Thoracic aorta (tissue), 2 donors: Measurements from ENCODE around the gene NUP133. TPM values are rescaled to one million over a fixed set of nuclear protein-coding genes. Genes with fewer than 3 reads are reported as not detected.

Source experiments
- ATAC-seq: fragments of 150-250 bp; one replicate; pipeline ENCODE4 v1.8.0; 2017; ENCODE audit warnings: low read depth; ENCODE audit not compliant: insufficient number of reproducible peaks, low FRiP score
- DNase-seq: peaks from one replicate; pipeline ENCODE4 v3.0.0-alpha.2; 2020; ENCODE audit warnings: low spot score
- H3K27ac ChIP-seq, 2 donors: fragments of 200-600 bp; sonication (generic); 1 replicate in 1 of 2; 2 replicates in 1 of 2; pipeline ENCODE4 v1.5.1; 2016; ENCODE audit warnings: mild to moderate bottlenecking in 2 of 2, moderate library complexity in 2 of 2
- H3K27me3 ChIP-seq: fragments of 200-600 bp; sonication (generic); replicated peaks from 2 replicates; pipeline ENCODE4 v1.6.0; 2016; ENCODE audit warnings: mild to moderate bottlenecking; ENCODE audit not compliant: insufficient read depth
- H3K36me3 ChIP-seq: fragments of 200-600 bp; sonication (generic); one replicate; pipeline ENCODE4 v1.5.1; 2016
- H3K4me1 ChIP-seq, 2 donors: fragments of 200-600 bp; sonication (generic); 1 replicate in 1 of 2; 2 replicates in 1 of 2; pipeline versions ENCODE4 v1.5.1 to v1.6.0; 2016; ENCODE audit warnings: low read depth in 2 of 2, mild to moderate bottlenecking in 1 of 2; ENCODE audit not compliant: control insufficient read depth in 1 of 2
- H3K4me3 ChIP-seq: fragments of 200-600 bp; sonication (generic); 2 replicates; pipeline ENCODE4 v1.5.1; 2016; ENCODE audit warnings: mild to moderate bottlenecking
- H3K9me3 ChIP-seq: fragments of 200-600 bp; sonication (generic); 2 replicates; pipeline ENCODE4 v1.5.1; 2016
- total RNA-seq, 2 donors: library from RNA; depleted of rRNA; stranded (reverse); fragments of >200 nt; gene quantifications; one replicate each; pipeline versions ENCODE4 v1.1.0 to v1.2.3, GENCODE V29; 2016
- TF ChIP-seq, protein P1 (sequence below): fragments of 200-600 bp; sonication (generic); IDR thresholded peaks from one replicate; pipeline ENCODE4 v1.5.1; 2019; ENCODE audit warnings: antibody characterized with exemption

Gene NUP133
- total RNA-seq = 10 to 100 TPM; 25.0 to 45.6 TPM

DNA sequence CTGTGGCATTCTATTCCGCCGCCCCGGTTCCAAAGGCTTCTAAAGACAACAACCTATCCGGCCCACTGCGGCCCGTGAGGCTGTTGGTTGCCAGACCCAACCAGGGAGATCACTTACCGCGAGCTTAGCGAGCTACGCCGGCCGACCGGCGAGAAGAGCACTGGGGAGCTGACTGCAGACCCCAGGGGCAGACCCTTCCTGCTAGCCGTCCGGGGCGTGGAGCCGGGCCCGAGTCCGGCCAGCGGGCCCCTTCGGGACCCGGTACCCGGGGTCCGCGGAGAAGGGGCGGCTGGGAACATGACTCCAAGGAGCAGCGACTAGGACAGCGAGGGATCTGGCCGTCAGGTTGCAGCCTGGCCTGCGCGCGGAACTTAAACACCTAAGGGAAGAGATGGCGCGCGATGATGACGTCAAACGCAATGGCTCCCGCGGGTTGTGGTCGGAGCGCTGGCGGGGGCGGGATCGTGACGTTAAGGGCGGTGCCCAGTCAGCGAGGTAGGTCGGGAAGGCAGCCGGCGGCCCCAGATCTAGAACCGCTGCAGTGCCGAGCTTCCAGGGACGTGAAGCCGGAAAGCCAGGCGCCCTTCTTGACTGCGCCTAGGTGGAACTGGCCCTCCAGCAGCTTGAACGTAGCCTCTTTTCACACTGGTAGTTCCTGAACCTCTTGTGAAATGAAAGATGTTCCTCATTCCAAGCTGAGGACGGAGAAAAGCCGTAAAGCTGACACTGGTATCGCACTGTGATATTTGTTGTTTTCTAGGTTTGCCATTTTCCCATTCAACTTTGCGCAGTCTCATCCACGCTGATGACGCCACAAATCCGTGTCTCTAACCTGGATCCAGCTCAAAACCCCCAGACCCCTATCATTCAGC is at the start of gene NUP133:
TSS of gene NUP133 (minus strand) at position 391 of the 872 bp plus-strand sequence. CDS start at position 299, 92 bp downstream.
- no peaks in the 10 kb centered on the region for H3K27me3 ChIP-seq
- TF ChIP-seq, protein P1, sequence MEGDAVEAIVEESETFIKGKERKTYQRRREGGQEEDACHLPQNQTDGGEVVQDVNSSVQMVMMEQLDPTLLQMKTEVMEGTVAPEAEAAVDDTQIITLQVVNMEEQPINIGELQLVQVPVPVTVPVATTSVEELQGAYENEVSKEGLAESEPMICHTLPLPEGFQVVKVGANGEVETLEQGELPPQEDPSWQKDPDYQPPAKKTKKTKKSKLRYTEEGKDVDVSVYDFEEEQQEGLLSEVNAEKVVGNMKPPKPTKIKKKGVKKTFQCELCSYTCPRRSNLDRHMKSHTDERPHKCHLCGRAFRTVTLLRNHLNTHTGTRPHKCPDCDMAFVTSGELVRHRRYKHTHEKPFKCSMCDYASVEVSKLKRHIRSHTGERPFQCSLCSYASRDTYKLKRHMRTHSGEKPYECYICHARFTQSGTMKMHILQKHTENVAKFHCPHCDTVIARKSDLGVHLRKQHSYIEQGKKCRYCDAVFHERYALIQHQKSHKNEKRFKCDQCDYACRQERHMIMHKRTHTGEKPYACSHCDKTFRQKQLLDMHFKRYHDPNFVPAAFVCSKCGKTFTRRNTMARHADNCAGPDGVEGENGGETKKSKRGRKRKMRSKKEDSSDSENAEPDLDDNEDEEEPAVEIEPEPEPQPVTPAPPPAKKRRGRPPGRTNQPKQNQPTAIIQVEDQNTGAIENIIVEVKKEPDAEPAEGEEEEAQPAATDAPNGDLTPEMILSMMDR = no peak
- H3K4me3 ChIP-seq = peak within 1 kb of the TSS; percentile 93
- ATAC-seq = peak; percentile 96
- H3K9me3 ChIP-seq = no peaks in the 10 kb centered on the region
- H3K4me1 ChIP-seq = peaks cover 10 to 24% of the 10 kb centered on the region in 2 donors
- H3K27ac ChIP-seq = peak within 1 kb of the TSS; percentile 90 to 94
- peaks cover 4% of the 10 kb centered on the region for H3K36me3 ChIP-seq
- peak; percentile 99 for DNase-seq

DNA sequence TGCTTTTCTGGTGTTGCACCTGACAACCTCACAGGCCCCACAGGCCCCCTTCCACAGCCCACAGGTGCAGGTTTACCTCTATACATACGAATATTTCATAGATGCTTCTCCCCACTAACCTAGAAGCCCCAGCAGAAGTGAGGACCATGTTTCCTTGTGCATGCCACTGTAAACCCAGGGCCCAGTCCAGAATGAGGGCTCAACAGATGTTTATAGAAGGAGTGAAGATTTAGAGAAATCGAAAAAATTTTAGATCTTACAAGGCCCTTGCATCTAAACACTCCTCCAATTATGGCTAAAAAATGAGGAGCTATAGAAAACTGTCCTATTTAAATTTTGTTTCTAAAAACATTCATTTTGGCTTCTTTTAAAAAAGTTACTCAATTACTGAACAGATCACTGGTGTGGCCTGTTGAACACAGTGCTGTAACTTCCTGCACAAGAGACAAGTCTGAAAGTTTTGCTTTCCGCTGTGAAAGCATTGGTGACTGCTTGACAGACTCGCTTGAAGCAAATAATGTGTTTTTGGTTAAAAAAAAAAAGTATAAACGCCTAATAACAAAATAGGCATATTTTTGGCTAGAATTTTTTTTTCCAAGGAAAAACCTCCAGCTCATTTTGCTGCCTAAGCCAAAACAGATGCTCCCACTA is 49.2 kb upstream of the NUP133 start:
- TF ChIP-seq, protein P1 = no peak
- ATAC-seq (no peak), DNase-seq (no peak)
- Histone ChIP-seq H3K4me3 (peak overlapping the region; percentile 86), H3K36me3 (no peaks in the 10 kb centered on the region), H3K4me1 (peaks cover 28 to 44% of the 10 kb centered on the region in 2 donors), H3K27ac (peak overlapping the region; percentile 84 to 88), H3K9me3 (no peaks in the 10 kb centered on the region), H3K27me3 (no peaks in the 10 kb centered on the region)

DNA sequence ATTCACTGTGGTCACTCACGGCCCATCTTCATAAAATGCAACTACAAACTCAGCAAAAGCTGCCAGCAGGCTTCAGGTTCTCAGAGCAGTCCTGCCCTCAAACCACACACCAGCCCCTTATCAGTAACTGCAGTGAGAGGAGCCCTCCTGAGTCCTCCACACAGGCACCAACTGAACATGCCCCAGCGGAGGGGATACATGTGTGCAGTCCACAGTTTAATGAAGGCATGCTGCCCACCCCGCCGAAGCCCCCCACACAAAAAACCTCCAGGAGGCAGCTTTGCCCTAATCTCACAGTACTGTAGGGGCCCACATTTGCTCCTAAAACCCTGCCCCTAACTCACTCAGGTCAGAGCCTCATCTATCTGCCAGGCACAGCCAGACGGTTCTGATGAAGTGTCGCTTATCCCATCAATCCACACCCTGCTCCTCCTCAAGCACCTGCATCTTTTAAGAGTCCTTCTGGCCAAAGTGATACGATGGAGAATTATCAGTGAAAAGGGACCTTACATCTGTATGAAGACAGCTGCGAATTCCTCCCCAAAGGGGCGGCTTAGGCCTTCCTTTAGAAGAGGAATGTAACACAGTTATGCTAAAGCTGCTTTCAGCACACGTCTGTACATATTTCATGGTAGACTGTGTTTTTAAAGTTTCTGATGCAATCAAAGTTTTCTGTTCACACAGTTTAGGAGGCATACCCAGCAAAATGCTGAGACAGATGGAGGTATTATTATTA is 46.9 kb upstream of the NUP133 start:
- Histone ChIP-seq H3K27ac (no peak overlapping the region), H3K4me1 (peaks cover 40 to 67% of the 10 kb centered on the region in 2 donors), H3K9me3 (no peaks in the 10 kb centered on the region), H3K4me3 (peak overlapping the region; percentile 11), H3K27me3 (no peaks in the 10 kb centered on the region), H3K36me3 (no peaks in the 10 kb centered on the region)
- no peak for ATAC-seq
- TF ChIP-seq, protein P1 = no peak
- no peak for DNase-seq

DNA sequence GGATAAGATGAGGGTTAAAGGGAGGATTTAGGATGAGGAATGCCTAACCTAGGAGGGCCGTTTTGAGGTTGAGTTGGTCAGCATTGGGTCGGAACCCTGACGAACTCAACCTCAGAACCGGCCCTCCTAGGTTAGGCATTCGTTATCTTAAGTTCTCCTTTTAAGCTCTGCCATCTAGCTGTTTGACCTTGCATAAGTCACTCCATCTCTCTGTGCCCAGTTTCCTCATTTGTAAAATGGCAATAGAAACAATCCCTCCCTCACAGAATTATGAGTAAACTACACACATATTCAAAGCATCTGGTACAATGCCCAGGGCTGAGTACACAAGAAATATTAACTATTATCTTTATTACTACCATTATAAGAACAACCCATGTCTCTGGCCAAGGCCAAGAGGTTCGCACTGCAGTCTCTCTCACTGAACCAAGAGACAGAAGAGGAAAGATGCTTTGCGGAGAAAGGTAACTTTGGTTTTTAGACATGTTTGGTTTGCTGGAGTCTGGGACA is 45.5 kb upstream of the NUP133 start:
- ATAC-seq (no peak), DNase-seq (no peak)
- Histone ChIP-seq H3K4me3 (no peak overlapping the region), H3K4me1 (peaks cover 36 to 78% of the 10 kb centered on the region in 2 donors), H3K27me3 (no peaks in the 10 kb centered on the region), H3K36me3 (peaks cover 3% of the 10 kb centered on the region), H3K27ac (no peak overlapping the region), H3K9me3 (no peaks in the 10 kb centered on the region)
- TF ChIP-seq, protein P1 = no peak
